NCI-H1417 treated with DMSO at 0.1 percent for 48 hours (cell line): ENCODE results near the gene FAM193A.
"Not testable (repeated sequence)": the region's sequence is repeated elsewhere in the genome, so short reads cannot be mapped to it uniquely, and the experiment has no call there.

ENCODE experiments used
- DNase-seq: peaks from one replicate; lab custom pipeline; 2025; lab: John Stamatoyannopoulos, UW

Gene FAM193A

GRCh38 chr4:2617955-2618354 lies 81.5 kb downstream of the FAM193A start:
- DNase-seq: no peak

- DNase-seq: not testable (repeated sequence)
These were observed 82.3 kb downstream of the FAM193A start for GRCh38 chr4:2618729-2619128.

- DNase-seq: no peak
These were observed 83.0 kb downstream of the FAM193A start for GRCh38 chr4:2619459-2619858.

GRCh38 chr4:2621419-2621818 lies 85.0 kb downstream of the FAM193A start:
- no peak for DNase-seq

- no peak for DNase-seq
These were observed 87.0 kb downstream of the FAM193A start for GRCh38 chr4:2623442-2623841.

GRCh38 chr4:2624782-2625530 lies 88.5 kb downstream of the FAM193A start:
- no peak for DNase-seq

GRCh38 chr4:2626231-2626630 lies 89.8 kb downstream of the FAM193A start:
- no peak for DNase-seq

GRCh38 chr4:2630556-2631273 lies 94.3 kb downstream of the FAM193A start:
- DNase-seq: no peak

GRCh38 chr4:2634014-2634413 lies 97.6 kb downstream of the FAM193A start:
- DNase-seq: no peak

GRCh38 chr4:2636331-2636730 lies 99.9 kb downstream of the FAM193A start:
- no peak for DNase-seq

GRCh38 chr4:2636994-2637393 lies 100.5 kb downstream of the FAM193A start:
- not testable (repeated sequence) for DNase-seq

- DNase-seq: no peak
These were observed 101.6 kb downstream of the FAM193A start for GRCh38 chr4:2637956-2638552.

GRCh38 chr4:2638730-2639129 lies 102.3 kb downstream of the FAM193A start:
- no peak for DNase-seq

GRCh38 chr4:2642968-2643367 lies 106.5 kb downstream of the FAM193A start:
- no peak for DNase-seq

GRCh38 chr4:2643555-2643954 lies 107.1 kb downstream of the FAM193A start:
- no peak for DNase-seq

GRCh38 chr4:2646396-2647149 lies 110.1 kb downstream of the FAM193A start:
- DNase-seq: no peak

- no peak for DNase-seq
These were observed 111.1 kb downstream of the FAM193A start for GRCh38 chr4:2647403-2648158.

- DNase-seq: no peak
These were observed 111.8 kb downstream of the FAM193A start for GRCh38 chr4:2648159-2648814.

GRCh38 chr4:2649604-2650114 lies 113.2 kb downstream of the FAM193A start:
- no peak for DNase-seq

- no peak for DNase-seq
These were observed 113.8 kb downstream of the FAM193A start for GRCh38 chr4:2650276-2650675.

- DNase-seq: no peak
These were observed 115.1 kb downstream of the FAM193A start for GRCh38 chr4:2651546-2651945.
